SH-SY5Y (cell line): Measurements from ENCODE around the gene SGSM2.

Experiments
- GATA2 ChIP-seq: IDR thresholded peaks from 2 replicates; pipeline ENCODE4 v1.6.1; 2011; ENCODE audit warnings: mild to moderate bottlenecking, low read depth, low read length
- GATA3 ChIP-seq: IDR thresholded peaks from 2 replicates; pipeline ENCODE4 v1.6.1; 2011; ENCODE audit warnings: low read depth, mild to moderate bottlenecking, low read length, moderate library complexity

DNA sequence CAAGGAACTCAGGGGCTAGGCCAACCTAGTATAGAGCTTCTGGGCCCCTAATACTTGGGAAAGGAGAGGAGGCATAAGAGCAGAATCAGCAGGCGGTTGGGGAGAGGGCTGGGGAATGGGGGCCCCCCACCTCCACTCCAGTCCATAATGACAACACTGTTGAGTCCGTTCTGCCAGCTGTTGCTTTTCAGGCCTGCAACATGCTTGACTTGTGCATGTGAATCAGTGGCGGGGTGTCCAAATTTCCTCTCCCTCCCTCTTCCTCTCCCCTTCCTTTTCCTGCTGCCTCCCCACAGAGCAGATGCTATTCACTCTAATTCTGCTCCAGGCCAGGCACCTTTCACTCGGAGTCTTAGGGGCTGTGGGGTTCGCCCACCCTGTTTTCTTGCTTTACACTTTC, 31.7 kb downstream of the SGSM2 start:
- TF ChIP-seq GATA2, result no peak
- TF ChIP-seq GATA3, result no peak
